Measurements from ENCODE around the gene NPHS1. TPM values are rescaled to one million over a fixed set of nuclear protein-coding genes. Genes with fewer than 3 reads are reported as not detected.

The NPHS1 gene
- total and polyA plus RNA-seq, 9 of the 15 experiments (the other 6 are each of a cell fraction or from before 2014, with no cell fraction given) = 0.01 to 0.28 (median 0.14) TPM; not detected in 5

- TF ChIP-seq, protein P1, sequence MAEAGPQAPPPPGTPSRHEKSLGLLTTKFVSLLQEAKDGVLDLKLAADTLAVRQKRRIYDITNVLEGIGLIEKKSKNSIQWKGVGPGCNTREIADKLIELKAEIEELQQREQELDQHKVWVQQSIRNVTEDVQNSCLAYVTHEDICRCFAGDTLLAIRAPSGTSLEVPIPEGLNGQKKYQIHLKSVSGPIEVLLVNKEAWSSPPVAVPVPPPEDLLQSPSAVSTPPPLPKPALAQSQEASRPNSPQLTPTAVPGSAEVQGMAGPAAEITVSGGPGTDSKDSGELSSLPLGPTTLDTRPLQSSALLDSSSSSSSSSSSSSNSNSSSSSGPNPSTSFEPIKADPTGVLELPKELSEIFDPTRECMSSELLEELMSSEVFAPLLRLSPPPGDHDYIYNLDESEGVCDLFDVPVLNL (CRISPR knock-in tag; IDR thresholded peaks at IDR 0.05; ENCODE audit: low read depth) = peak; percentile 51; the same call in 1 of the 2 replicates
- TF ChIP-seq LCOR (CRISPR knock-in tag; IDR thresholded peaks at IDR 0.05) (peak; percentile 97), U2AF2 (optimal IDR thresholded peaks at IDR 0.05; ENCODE audit: low read depth, low read length) (no peak), MYNN (IDR thresholded peaks at IDR 0.05) (0 out of 2 replicates have a peak, but pooled peaks have one; percentile 34), MYNN (CRISPR knock-in tag; IDR thresholded peaks at IDR 0.05) (no peak), ZNF551 (CRISPR knock-in tag; IDR thresholded peaks at IDR 0.05) (no peak), SAP30 (IDR thresholded peaks at IDR 0.05; ENCODE audit: borderline replicate concordance, insufficient read depth, low read depth, low read length, poor library complexity, severe bottlenecking) (peak; percentile 84), HNRNPUL1 (IDR thresholded peaks at IDR 0.05; ENCODE audit: low read length) (no peak), TGIF2 (CRISPR knock-in tag; IDR thresholded peaks at IDR 0.05) (peak; percentile 92; the same call in 1 of the 2 replicates), PTTG1 (tag; IDR thresholded peaks at IDR 0.05; ENCODE audit: low read depth) (no peak), PHF8 (IDR thresholded peaks at IDR 0.05; ENCODE audit: borderline replicate concordance, low read length) (no peak), ZNF644 (tag; IDR thresholded peaks at IDR 0.05; ENCODE audit: low read depth) (peak; percentile 76; the same call in 1 of the 2 replicates), ELF1 (tag; IDR thresholded peaks at IDR 0.05) (no peak), TEAD4 (IDR thresholded peaks at IDR 0.05; ENCODE audit: low read length) (no peak), TEAD4 (CRISPR knock-in tag; IDR thresholded peaks at IDR 0.05; ENCODE audit: borderline replicate concordance) (0 out of 2 replicates have a peak, but pooled peaks have one; percentile 19), SNRNP70 (optimal IDR thresholded peaks at IDR 0.05; ENCODE audit: low read depth, low read length) (no peak)
- TF ChIP-seq, protein P2, sequence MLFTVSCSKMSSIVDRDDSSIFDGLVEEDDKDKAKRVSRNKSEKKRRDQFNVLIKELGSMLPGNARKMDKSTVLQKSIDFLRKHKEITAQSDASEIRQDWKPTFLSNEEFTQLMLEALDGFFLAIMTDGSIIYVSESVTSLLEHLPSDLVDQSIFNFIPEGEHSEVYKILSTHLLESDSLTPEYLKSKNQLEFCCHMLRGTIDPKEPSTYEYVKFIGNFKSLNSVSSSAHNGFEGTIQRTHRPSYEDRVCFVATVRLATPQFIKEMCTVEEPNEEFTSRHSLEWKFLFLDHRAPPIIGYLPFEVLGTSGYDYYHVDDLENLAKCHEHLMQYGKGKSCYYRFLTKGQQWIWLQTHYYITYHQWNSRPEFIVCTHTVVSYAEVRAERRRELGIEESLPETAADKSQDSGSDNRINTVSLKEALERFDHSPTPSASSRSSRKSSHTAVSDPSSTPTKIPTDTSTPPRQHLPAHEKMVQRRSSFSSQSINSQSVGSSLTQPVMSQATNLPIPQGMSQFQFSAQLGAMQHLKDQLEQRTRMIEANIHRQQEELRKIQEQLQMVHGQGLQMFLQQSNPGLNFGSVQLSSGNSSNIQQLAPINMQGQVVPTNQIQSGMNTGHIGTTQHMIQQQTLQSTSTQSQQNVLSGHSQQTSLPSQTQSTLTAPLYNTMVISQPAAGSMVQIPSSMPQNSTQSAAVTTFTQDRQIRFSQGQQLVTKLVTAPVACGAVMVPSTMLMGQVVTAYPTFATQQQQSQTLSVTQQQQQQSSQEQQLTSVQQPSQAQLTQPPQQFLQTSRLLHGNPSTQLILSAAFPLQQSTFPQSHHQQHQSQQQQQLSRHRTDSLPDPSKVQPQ (CRISPR knock-in tag; IDR thresholded peaks at IDR 0.05; ENCODE audit: borderline replicate concordance) = no peak
- TF ChIP-seq, protein P3, sequence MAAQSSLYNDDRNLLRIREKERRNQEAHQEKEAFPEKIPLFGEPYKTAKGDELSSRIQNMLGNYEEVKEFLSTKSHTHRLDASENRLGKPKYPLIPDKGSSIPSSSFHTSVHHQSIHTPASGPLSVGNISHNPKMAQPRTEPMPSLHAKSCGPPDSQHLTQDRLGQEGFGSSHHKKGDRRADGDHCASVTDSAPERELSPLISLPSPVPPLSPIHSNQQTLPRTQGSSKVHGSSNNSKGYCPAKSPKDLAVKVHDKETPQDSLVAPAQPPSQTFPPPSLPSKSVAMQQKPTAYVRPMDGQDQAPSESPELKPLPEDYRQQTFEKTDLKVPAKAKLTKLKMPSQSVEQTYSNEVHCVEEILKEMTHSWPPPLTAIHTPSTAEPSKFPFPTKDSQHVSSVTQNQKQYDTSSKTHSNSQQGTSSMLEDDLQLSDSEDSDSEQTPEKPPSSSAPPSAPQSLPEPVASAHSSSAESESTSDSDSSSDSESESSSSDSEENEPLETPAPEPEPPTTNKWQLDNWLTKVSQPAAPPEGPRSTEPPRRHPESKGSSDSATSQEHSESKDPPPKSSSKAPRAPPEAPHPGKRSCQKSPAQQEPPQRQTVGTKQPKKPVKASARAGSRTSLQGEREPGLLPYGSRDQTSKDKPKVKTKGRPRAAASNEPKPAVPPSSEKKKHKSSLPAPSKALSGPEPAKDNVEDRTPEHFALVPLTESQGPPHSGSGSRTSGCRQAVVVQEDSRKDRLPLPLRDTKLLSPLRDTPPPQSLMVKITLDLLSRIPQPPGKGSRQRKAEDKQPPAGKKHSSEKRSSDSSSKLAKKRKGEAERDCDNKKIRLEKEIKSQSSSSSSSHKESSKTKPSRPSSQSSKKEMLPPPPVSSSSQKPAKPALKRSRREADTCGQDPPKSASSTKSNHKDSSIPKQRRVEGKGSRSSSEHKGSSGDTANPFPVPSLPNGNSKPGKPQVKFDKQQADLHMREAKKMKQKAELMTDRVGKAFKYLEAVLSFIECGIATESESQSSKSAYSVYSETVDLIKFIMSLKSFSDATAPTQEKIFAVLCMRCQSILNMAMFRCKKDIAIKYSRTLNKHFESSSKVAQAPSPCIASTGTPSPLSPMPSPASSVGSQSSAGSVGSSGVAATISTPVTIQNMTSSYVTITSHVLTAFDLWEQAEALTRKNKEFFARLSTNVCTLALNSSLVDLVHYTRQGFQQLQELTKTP (IDR thresholded peaks at IDR 0.05; ENCODE audit: low read depth in 1 of 2, partially characterized antibody in 2 of 2) = peak in 1 of 2 experiments; percentile 98
- TF ChIP-seq, protein P4, sequence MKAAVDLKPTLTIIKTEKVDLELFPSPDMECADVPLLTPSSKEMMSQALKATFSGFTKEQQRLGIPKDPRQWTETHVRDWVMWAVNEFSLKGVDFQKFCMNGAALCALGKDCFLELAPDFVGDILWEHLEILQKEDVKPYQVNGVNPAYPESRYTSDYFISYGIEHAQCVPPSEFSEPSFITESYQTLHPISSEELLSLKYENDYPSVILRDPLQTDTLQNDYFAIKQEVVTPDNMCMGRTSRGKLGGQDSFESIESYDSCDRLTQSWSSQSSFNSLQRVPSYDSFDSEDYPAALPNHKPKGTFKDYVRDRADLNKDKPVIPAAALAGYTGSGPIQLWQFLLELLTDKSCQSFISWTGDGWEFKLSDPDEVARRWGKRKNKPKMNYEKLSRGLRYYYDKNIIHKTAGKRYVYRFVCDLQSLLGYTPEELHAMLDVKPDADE (conservative IDR thresholded peaks at IDR 0.05; ENCODE audit: control insufficient read depth, low read depth, low read length) = peak; percentile 83; the same call in 1 of the 2 replicates
Observed at GRCh38 chr19:35879770-35880317, 27.5 kb upstream of the NPHS1 start (continued).

All from K562 (cell line).